ENCODE results near the gene KIF13A.
"Not testable (repeated sequence)": the region's sequence is repeated elsewhere in the genome, so short reads cannot be mapped to it uniquely, and the experiment has no call there.

KIF13A gene

DNA sequence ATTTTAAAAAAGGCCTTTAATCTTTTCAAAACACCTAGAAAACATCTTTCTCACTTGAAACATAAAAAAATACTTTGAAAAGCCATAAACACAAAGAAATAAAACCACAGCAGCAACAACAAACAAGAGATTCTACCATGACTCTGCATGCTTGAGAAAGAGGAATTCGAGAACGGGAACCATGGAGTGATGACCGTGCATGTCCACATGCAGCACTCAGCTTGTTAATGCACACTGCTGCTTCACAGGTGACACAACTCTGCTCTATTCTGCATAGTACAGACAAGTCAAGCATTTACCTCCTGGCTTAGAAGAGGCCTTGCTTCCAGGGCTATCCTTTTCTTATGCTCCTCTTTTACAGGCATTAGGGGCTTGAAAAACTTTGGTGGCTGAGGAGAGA is 215.8 kb downstream of the KIF13A start:
- DNase-seq (ENCODE audit: insufficient read length) (no peak), FAIRE-seq (no peak)
- TF ChIP-seq POLR2A (IDR thresholded peaks at IDR 0.05; ENCODE audit: low read depth, low read length) (no peak), TAF1 (IDR thresholded peaks at IDR 0.05; ENCODE audit: borderline replicate concordance, low read depth, low read length) (no peak), POLR2AphosphoS5 (IDR thresholded peaks at IDR 0.05; ENCODE audit: low read depth, low read length) (no peak)

DNA sequence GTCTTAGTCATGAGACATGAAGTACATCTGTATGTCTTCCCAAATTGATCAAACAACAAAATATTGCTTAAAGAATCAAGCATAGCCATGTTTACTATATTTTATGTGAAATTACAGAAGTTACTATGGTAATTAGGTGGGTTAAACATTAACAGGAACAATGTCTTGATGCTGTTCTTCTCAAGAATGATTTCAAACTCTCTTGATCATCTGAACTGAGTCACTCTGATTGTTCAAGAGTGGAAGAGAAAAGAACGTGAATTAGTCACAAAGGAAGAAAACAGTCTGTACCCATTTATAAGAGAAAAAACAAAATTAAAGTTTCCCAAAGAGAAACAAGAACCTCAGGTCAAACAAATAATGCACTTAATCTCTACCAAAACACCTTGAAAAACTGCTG is 218.6 kb downstream of the KIF13A start:
- FAIRE-seq (no peak), DNase-seq (ENCODE audit: insufficient read length) (no peak)
- TF ChIP-seq POLR2AphosphoS5 (IDR thresholded peaks at IDR 0.05; ENCODE audit: low read depth, low read length): no peak

GRCh38 chr6:17768388-17768787 is 219.0 kb downstream of the KIF13A start:
- DNase-seq (ENCODE audit: insufficient read length): no peak
- FAIRE-seq: no peak

DNA sequence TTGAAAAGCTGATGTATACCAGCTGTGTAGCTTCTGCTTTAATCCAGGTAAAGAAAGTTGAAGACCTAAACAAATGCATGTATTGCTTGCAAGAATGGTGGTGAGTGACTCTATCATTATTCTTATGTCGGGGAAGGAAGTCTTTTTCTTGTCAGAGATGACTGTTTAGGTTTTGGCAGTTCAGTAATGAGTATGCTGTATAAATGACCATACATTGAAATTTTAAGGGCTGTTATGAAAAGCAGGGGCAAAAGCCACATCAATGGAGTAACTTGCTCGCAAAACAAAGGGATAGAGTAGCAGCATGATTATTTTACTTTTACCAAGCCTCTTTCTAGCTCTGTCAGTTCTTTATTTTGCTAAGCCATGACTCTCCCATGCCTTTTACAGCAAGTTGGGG is 224.8 kb downstream of the KIF13A start:
- TF ChIP-seq POLR2A (IDR thresholded peaks at IDR 0.05; ENCODE audit: low read depth, low read length): no peak
- DNase-seq (ENCODE audit: insufficient read length) (no peak), FAIRE-seq (no peak)

More at GRCh38 chr6:17768388-17768787, 219.0 kb downstream of the KIF13A start:
- TF ChIP-seq TAF1 (IDR thresholded peaks at IDR 0.05; ENCODE audit: borderline replicate concordance, low read depth, low read length) (no peak), POLR2A (IDR thresholded peaks at IDR 0.05; ENCODE audit: low read depth, low read length) (no peak), POLR2AphosphoS5 (IDR thresholded peaks at IDR 0.05; ENCODE audit: low read depth, low read length) (no peak)

DNA sequence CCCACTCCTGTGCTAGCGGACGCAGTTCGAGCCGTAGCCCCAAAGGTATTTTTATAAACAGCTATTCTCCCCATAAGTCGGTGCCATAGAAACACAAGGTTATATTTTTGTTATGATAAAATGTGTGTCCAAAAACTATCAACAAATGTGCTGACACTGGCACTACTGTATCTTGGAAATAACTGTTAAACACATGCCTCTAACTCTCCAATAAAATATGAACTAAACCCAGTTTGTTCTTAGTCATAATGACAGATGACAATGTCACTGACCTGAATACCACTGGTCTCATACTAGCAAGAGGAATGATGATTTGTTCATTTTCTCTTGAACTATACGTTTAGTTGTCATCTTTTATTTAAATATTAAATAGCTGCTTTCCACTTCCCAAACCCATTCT is 229.3 kb downstream of the KIF13A start:
- no peak for FAIRE-seq
- no peak for DNase-seq (ENCODE audit: insufficient read length)
- TF ChIP-seq TAF1 (IDR thresholded peaks at IDR 0.05; ENCODE audit: borderline replicate concordance, low read depth, low read length) (no peak), POLR2AphosphoS5 (IDR thresholded peaks at IDR 0.05; ENCODE audit: low read depth, low read length) (no peak), POLR2A (IDR thresholded peaks at IDR 0.05; ENCODE audit: low read depth, low read length) (no peak)

DNA sequence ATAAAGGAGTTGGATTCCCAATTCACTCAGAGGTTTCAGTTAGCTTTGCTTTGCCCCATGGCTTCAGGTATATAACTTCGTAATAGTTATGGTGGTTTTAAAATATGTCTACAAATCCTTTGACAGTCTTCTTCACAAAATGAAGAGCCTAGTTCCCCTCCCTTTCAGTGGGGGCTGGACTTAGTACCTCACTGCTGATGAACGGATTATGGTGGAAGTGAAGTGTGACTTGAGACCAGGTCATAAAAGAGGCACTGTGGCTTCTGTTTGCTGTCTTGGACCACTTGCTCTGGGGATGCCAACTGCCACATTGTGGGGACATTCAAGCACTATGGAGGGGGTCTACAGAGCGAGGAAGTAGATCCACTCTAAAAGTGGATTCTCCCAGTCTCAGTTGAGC is 233.2 kb downstream of the KIF13A start:
- no peak for DNase-seq (ENCODE audit: insufficient read length)
- TF ChIP-seq POLR2AphosphoS5 (IDR thresholded peaks at IDR 0.05; ENCODE audit: low read depth, low read length) (no peak), POLR2A (IDR thresholded peaks at IDR 0.05; ENCODE audit: low read depth, low read length) (no peak), TAF1 (IDR thresholded peaks at IDR 0.05; ENCODE audit: borderline replicate concordance, low read depth, low read length) (no peak)
- no peak for FAIRE-seq

- FAIRE-seq; DNase-seq (ENCODE audit: insufficient read length): not testable (repeated sequence)
Observed at GRCh38 chr6:17745324-17745723, 242.1 kb downstream of the KIF13A start.

DNA sequence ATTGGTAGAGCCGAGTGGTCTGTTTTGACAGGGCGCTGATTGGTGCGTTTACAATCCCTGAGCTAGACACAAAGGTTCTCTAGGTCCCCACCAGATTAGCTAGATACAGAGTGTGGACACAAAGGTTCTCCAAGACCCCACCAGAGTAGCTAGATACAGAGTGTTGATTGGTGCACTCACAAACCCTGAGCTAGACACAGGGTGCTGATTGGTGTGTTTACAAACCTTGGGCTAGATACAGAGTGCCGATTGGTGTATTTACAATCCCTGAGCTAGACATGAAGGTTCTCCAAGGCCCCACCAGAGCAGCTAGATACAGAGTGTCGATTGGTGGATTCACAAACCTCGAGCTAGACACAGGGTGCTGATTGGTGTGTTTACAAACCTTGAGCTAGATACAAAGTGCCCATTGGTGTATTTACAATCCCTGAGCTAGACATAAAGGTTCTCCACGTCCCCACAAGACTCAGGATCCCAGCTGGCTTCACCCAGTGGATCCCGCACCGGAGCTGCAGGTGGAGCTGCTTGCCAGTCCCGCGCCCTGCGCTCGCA is 242.6 kb downstream of the KIF13A start:
- not testable (repeated sequence) for DNase-seq (ENCODE audit: insufficient read length); FAIRE-seq

DNA sequence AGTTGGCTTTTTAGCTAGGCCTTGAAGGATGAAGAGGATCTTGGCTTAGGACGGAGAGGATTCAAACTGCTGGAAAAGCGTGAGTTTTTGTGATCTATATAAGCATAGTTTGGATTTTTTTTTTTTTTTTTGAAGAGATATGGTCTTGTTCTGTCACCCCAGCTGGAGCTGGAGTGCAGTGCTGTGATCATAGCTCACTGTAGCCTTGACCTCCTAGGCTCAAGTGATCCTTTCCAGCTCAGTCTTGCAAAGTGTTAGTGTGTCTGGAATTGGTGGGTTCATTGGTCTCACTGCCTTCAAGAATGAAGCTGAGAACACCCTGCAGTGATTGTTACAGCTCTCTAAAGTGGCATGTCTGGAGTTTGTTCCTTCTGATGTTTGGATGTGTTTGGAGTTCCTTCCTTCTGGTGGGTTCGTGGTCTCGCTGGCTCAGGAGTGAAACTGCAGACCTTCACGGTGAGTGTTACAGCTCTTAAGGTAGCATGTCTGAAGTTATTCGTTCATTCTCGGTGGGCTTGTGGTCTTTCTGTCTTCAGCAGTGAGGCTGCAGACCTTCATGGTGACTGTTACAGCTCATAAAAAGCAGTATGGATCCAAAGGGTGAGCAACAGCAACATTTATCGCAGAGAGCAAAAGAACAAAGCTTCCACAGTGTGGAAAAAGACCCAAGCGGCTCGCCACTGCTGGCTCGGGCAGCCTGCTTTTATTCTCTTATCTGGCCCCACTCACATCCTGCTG is 243.2 kb downstream of the KIF13A start:
- no peak for FAIRE-seq

DNA sequence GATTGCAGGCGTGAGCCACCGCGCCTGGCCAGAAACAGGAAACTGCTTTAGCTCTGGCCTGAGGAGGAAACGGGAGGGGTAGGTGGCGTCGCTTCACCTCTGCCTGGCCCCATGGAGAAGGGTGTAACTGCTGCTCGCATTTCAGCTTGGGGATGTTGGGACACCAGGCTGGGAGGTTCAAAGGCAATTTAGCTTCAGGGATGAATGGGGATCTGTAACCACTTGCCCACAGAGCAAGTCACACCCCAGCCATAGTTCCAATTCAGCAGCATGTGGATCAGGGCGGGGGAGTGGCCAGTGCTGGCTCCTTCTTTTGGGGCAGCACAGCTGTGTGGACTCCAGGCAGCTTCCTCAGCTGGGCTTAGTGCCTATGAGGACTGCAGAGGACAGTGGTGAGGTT is 245.9 kb downstream of the KIF13A start:
- no peak for TF ChIP-seq POLR2A (IDR thresholded peaks at IDR 0.05; ENCODE audit: low read depth, low read length)
- TF ChIP-seq TAF1 (IDR thresholded peaks at IDR 0.05; ENCODE audit: borderline replicate concordance, low read depth, low read length): no peak
- TF ChIP-seq POLR2AphosphoS5 (IDR thresholded peaks at IDR 0.05; ENCODE audit: low read depth, low read length): no peak
- FAIRE-seq (no peak), DNase-seq (ENCODE audit: insufficient read length) (no peak)

More for the DNA sequence above, 243.2 kb downstream of the KIF13A start:
- no peak for TF ChIP-seq POLR2A (IDR thresholded peaks at IDR 0.05; ENCODE audit: low read depth, low read length)
- no peak for TF ChIP-seq TAF1 (IDR thresholded peaks at IDR 0.05; ENCODE audit: borderline replicate concordance, low read depth, low read length)
- TF ChIP-seq POLR2AphosphoS5 (IDR thresholded peaks at IDR 0.05; ENCODE audit: low read depth, low read length): no peak
- no peak for DNase-seq (ENCODE audit: insufficient read length)

DNA sequence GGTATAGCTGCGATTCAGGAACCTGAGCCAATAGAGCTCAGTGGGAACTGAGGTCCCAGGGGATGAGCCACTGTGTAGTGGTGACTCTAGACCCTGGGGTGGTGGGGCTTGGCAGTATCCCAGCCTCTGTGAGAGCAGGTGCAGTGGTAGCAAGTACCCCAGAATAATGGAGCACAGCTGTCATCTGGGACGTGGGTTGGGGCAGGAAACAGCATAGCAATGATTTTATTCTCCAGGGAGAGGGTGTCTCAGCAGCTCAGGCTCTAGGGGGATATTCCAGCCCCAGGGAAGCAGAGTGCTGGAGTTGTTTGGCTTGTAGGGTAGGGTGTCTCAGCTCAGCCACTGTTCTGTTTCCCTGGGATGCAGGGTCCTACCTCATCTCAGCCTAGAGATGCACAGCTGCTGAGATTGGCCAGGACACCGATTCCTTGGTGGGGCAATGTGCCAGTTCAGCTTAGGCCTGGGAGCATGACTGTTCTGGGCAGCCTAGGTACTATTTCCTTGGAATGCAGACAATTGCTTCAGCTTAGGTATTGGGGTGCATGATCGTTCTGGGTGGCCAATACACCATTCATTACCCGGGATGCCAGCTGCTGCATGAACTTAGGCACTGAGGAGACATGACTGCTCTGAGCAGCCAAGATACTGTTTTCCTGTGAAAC is 246.7 kb downstream of the KIF13A start:
- no peak for TF ChIP-seq POLR2AphosphoS5 (IDR thresholded peaks at IDR 0.05; ENCODE audit: low read depth, low read length)
- no peak for TF ChIP-seq POLR2A (IDR thresholded peaks at IDR 0.05; ENCODE audit: low read depth, low read length)
- TF ChIP-seq TAF1 (IDR thresholded peaks at IDR 0.05; ENCODE audit: borderline replicate concordance, low read depth, low read length): no peak
- DNase-seq (ENCODE audit: insufficient read length): no peak
- FAIRE-seq: no peak

GRCh38 chr6:17737704-17738252 is 249.7 kb downstream of the KIF13A start:
- TF ChIP-seq POLR2AphosphoS5 (IDR thresholded peaks at IDR 0.05; ENCODE audit: low read depth, low read length): no peak
- TF ChIP-seq POLR2A (IDR thresholded peaks at IDR 0.05; ENCODE audit: low read depth, low read length): no peak
- DNase-seq (ENCODE audit: insufficient read length): no peak
- FAIRE-seq: no peak

GRCh38 chr6:17735311-17735710 is 252.1 kb downstream of the KIF13A start:
- not testable (repeated sequence) for FAIRE-seq; DNase-seq (ENCODE audit: insufficient read length)

All from GM12892 (cell line).